Epithelial cell of esophagus (primary cell): ENCODE measurements around the gene DHRSX.
"Not testable (repeated sequence)": the region's sequence is repeated elsewhere in the genome, so short reads cannot be mapped to it uniquely, and the experiment has no call there.

Experiments
- DNase-seq: peaks from one replicate; pipeline ENCODE4 v3.0.0; 2010; ENCODE audit warnings: low read depth
- H3K4me3 ChIP-seq: 2 replicates; pipeline ENCODE4 v1.5.1; 2011; ENCODE audit warnings: mild to moderate bottlenecking, low read length, control low read depth
- TF ChIP-seq, protein P1 (sequence below): IDR thresholded peaks from 2 replicates; pipeline ENCODE4 v1.5.1; 2011; ENCODE audit warnings: low read depth, mild to moderate bottlenecking, low read length, control low read depth, inconsistent platforms; ENCODE audit not compliant: insufficient read depth; ENCODE audit errors: missing control alignments

Gene DHRSX

DNA sequence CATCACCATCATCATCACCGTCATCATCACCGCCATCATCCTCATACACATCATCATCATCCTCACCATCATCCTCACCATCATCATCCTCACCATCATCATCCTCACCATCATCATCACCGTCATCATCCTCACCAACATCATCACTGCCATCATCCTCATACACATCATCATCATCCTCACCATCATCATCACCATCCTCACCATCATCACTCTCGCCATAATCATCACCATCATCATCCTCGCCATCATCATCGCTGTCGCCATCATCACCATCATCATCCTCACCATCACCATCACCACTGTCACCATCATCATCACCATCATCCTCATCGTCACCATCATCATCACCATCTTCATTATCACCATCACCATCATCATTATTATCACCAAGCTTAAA, 19.8 kb upstream of the DHRSX start:
- TF ChIP-seq, protein P1, sequence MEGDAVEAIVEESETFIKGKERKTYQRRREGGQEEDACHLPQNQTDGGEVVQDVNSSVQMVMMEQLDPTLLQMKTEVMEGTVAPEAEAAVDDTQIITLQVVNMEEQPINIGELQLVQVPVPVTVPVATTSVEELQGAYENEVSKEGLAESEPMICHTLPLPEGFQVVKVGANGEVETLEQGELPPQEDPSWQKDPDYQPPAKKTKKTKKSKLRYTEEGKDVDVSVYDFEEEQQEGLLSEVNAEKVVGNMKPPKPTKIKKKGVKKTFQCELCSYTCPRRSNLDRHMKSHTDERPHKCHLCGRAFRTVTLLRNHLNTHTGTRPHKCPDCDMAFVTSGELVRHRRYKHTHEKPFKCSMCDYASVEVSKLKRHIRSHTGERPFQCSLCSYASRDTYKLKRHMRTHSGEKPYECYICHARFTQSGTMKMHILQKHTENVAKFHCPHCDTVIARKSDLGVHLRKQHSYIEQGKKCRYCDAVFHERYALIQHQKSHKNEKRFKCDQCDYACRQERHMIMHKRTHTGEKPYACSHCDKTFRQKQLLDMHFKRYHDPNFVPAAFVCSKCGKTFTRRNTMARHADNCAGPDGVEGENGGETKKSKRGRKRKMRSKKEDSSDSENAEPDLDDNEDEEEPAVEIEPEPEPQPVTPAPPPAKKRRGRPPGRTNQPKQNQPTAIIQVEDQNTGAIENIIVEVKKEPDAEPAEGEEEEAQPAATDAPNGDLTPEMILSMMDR: no peak
- no peak overlapping the region for H3K4me3 ChIP-seq
- DNase-seq: no peak

- not testable (repeated sequence) for DNase-seq
Observed at GRCh38 chrX:2519638-2520037, 18.9 kb upstream of the DHRSX start.

DNA sequence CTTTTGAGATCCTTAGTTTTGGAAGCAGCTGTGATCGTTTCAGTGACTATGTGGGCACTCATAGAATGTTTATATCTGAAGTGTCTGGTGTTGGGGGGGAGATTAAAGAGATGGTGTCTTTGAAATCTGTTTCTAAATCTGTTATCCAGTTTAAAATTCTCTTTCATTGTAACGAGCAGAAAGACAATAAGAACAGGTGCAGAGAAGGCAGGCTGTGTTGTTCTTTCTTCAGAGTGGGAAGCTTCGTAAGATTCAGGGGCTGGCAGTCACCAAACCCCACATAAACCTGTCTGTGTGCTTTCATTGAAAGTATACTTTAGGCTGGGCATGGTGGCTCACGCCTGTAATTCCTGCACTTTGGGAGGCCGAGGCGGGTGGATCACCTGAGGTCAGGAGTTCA, 16.3 kb upstream of the DHRSX start:
- no peak overlapping the region for H3K4me3 ChIP-seq
- DNase-seq: no peak
- TF ChIP-seq, protein P1: no peak

More at GRCh38 chrX:2519638-2520037, 18.9 kb upstream of the DHRSX start:
- H3K4me3 ChIP-seq: not testable (repeated sequence)

GRCh38 chrX:2516623-2517022, 15.8 kb upstream of the DHRSX start:
- DNase-seq: no peak

GRCh38 chrX:2514131-2514530, 13.4 kb upstream of the DHRSX start:
- H3K4me3 ChIP-seq: no peak overlapping the region
- DNase-seq: no peak
- TF ChIP-seq, protein P1: no peak

More at GRCh38 chrX:2516623-2517022, 15.8 kb upstream of the DHRSX start:
- no peak overlapping the region for H3K4me3 ChIP-seq
- TF ChIP-seq, protein P1: no peak

GRCh38 chrX:2513121-2513664, 12.4 kb upstream of the DHRSX start:
- DNase-seq: no peak
- H3K4me3 ChIP-seq: no peak overlapping the region
- TF ChIP-seq, protein P1: no peak

- no peak overlapping the region for H3K4me3 ChIP-seq
- no peak for DNase-seq
- TF ChIP-seq, protein P1: no peak
Observed at GRCh38 chrX:2512501-2512900, 11.7 kb upstream of the DHRSX start.
